A673 (cell line): ENCODE results near the gene KRT73. TPM values are rescaled to one million over a fixed set of nuclear protein-coding genes. Genes with fewer than 3 reads are reported as not detected.

Source experiments
- BruUV-seq: library from RNA; stranded (reverse); fragments of 400-500 nt; replicated peaks from 2 replicates; lab custom pipeline; 2021; lab: Mats Ljungman, UMichigan
- CTCF ChIA-PET: fragments of 300-600 bp; sonication (Branson Sonifier 250); formaldehyde crosslinking; loops from one replicate; lab custom pipeline; 2022; ENCODE audit warnings: antibody characterized with exemption; lab: Charles Lee
- POLR2A ChIA-PET: fragments of 300-600 bp; sonication (Branson Sonifier 250); formaldehyde crosslinking; loops from one replicate; lab custom pipeline; 2022; ENCODE audit warnings: antibody characterized with exemption; ENCODE audit not compliant: low non-redundant PET; lab: Charles Lee
- DNase-seq: peaks from one replicate; pipeline ENCODE4 v3.0.0-alpha.2; 2015; ENCODE audit warnings: low spot score
- H3K27ac ChIP-seq: fragments of 200-600 bp; sonication (generic); 2 replicates; pipeline ENCODE4 v1.5.1; 2016; ENCODE audit warnings: mixed run types, low read depth, mild to moderate bottlenecking, mixed read lengths, antibody characterized with exemption, low read length; ENCODE audit not compliant: poor library complexity, severe bottlenecking
- H3K27me3 ChIP-seq: fragments of 200-600 bp; sonication (generic); replicated peaks from 2 replicates; pipeline ENCODE4 v1.6.1; 2017; ENCODE audit warnings: mixed run types, low read depth, mild to moderate bottlenecking, mixed read lengths, antibody characterized with exemption, low read length; ENCODE audit not compliant: insufficient read depth, poor library complexity
- H3K36me3 ChIP-seq: fragments of 200-600 bp; sonication (generic); 2 replicates; pipeline ENCODE4 v1.6.1; 2016; ENCODE audit warnings: mixed run types, mild to moderate bottlenecking, mixed read lengths, antibody characterized with exemption, low read length; ENCODE audit not compliant: insufficient read depth, poor library complexity, severe bottlenecking
- H3K4me1 ChIP-seq: fragments of 200-600 bp; sonication (generic); 2 replicates; pipeline ENCODE4 v1.6.1; 2017; ENCODE audit warnings: mixed run types, mild to moderate bottlenecking, mixed read lengths, antibody characterized with exemption, low read length; ENCODE audit not compliant: insufficient read depth, poor library complexity, severe bottlenecking
- H3K4me3 ChIP-seq: fragments of 200-600 bp; sonication (generic); 2 replicates; pipeline ENCODE4 v1.5.1; 2016; ENCODE audit warnings: low read depth, mixed run types, mild to moderate bottlenecking, mixed read lengths, low read length; ENCODE audit not compliant: poor library complexity, severe bottlenecking
- H3K9me3 ChIP-seq: fragments of 200-600 bp; sonication (generic); 2 replicates; pipeline ENCODE4 v1.6.1; 2016; ENCODE audit warnings: mixed run types, low read depth, mild to moderate bottlenecking, mixed read lengths, antibody characterized with exemption, low read length; ENCODE audit not compliant: poor library complexity, severe bottlenecking
- CTCF ChIP-seq: fragments of 300-800, 200-600 bp; sonication (generic); conservative IDR thresholded peaks from 2 replicates; pipeline ENCODE4 v1.5.1; 2017; ENCODE audit warnings: low read depth, mild to moderate bottlenecking, antibody characterized with exemption, low read length, moderate library complexity, mixed read lengths
- EZH2 ChIP-seq: fragments of 200-600 bp; sonication (generic); IDR thresholded peaks from 2 replicates; pipeline ENCODE4 v1.6.1; 2017; ENCODE audit warnings: borderline replicate concordance, low read depth, mild to moderate bottlenecking, mixed read lengths, antibody characterized with exemption, low read length; ENCODE audit not compliant: poor library complexity, severe bottlenecking
- intact Hi-C: fragments of 100-400 bp; cut with micrococcal nuclease; formaldehyde crosslinking; loops from one replicate; pipeline ENCODE4 v1.10.0; 2022; ENCODE audit not compliant: unreplicated experiment
- total RNA-seq: library from RNA; stranded (reverse); gene quantifications from 2 replicates; pipeline ENCODE4 v1.2.3, GENCODE V29; 2021

KRT73 gene
- total RNA-seq, 1 experiment from 2014 or later, result not detected

DNA sequence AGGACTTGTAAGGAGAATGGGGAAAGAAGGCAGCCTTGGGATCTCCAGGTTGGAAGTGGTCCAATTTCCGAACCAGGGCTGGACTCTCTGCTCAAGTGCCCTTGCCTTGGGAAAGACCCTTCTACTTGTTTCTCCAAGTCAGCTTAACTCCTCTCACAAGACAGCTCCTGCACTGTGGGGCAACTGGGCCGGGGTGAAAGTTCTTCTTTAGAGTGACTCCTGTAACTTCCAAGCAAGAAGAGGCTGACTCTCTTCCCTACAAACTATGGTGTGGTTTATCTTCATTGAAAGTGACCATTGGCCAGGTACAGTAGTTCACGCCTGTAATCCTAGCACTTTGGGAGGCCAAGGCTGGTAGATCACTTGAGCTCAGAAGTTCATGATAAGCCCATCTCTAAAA is 48.1 kb upstream of the KRT73 start:
- no peaks in the 10 kb centered on the region for H3K4me1 ChIP-seq
- intact Hi-C loops, result loop anchor here (2.0 kb wide), 1 partner anchor 204 kb away; no protein-coding TSS in a partner anchor
- H3K9me3 ChIP-seq, result no peaks in the 10 kb centered on the region
- TF ChIP-seq EZH2 (no peak), CTCF (no peak)
- ChIA-PET CTCF (interaction anchor here (1.0 to 1.7 kb wide), 2 partner anchors 199 to 201 kb away, joined by 6 to 8 read pairs; no protein-coding TSS in a partner anchor), POLR2A (no interaction called here)
- H3K27ac ChIP-seq, result no peak overlapping the region
- H3K27me3 ChIP-seq, result no peaks in the 10 kb centered on the region
- H3K36me3 ChIP-seq, result no peaks in the 10 kb centered on the region
- BruUV-seq, result no TSS peak
- no peak overlapping the region for H3K4me3 ChIP-seq
- no peak for DNase-seq

- H3K4me1 ChIP-seq, result no peaks in the 10 kb centered on the region
- H3K27me3 ChIP-seq, result no peaks in the 10 kb centered on the region
- TF ChIP-seq CTCF (no peak), EZH2 (no peak)
- no peaks in the 10 kb centered on the region for H3K36me3 ChIP-seq
- ChIA-PET CTCF (no interaction called here), POLR2A (no interaction called here)
- no peak for DNase-seq
- H3K4me3 ChIP-seq, result no peak overlapping the region
- no peaks in the 10 kb centered on the region for H3K9me3 ChIP-seq
- no peak overlapping the region for H3K27ac ChIP-seq
- intact Hi-C loops, result no loop called here
- no TSS peak for BruUV-seq
Observed at GRCh38 chr12:52663420-52663819, 45.1 kb upstream of the KRT73 start.

DNA sequence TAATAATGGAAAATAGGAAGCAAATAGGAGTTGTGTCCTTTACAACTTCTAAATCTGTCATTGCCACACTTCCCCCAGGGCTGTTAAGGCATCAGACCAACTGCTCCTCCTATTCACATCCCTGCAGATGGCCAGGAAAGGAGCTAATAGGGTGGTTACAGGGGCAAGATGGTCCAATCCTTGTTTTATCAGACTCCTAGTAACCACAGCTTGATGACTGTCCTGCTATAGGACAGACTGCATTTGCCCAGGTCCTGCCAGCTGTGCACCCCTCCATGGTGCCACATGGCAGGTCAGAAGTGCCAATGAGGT is 44.5 kb upstream of the KRT73 start:
- no peak for TF ChIP-seq EZH2
- no peak for TF ChIP-seq CTCF
- ChIA-PET CTCF (no interaction called here), POLR2A (no interaction called here)
- BruUV-seq, result no TSS peak
- H3K4me1 ChIP-seq, result no peaks in the 10 kb centered on the region
- H3K27me3 ChIP-seq, result no peaks in the 10 kb centered on the region
- H3K27ac ChIP-seq, result no peak overlapping the region
- intact Hi-C loops, result no loop called here
- H3K4me3 ChIP-seq, result no peak overlapping the region
- H3K36me3 ChIP-seq, result no peaks in the 10 kb centered on the region
- DNase-seq, result no peak
- H3K9me3 ChIP-seq, result no peaks in the 10 kb centered on the region
